Spleen (tissue), 7 donors: Measurements from ENCODE around the gene FBXL2.

ENCODE experiments used
- CTCF ChIP-seq, 11 experiments: fragments of 200-600 bp in 7 of 11; fragments of 450-650 bp in 4 of 11; sonication (generic) in 4 of 11; IDR thresholded peaks in 8 of 11; conservative IDR thresholded peaks in 3 of 11; 1 replicate in 7 of 11; 2 replicates in 4 of 11; pipeline versions ENCODE4 v1.4.0 to v1.8.0; 2016 to 2021; ENCODE audit warnings: antibody characterized with exemption in 11 of 11, inconsistent platforms in 4 of 11, mild to moderate bottlenecking in 1 of 11
- POLR2A ChIP-seq, 3 donors: fragments of 450-650 bp; IDR thresholded peaks; one replicate each; pipeline ENCODE4 v1.5.1; 2017; ENCODE audit warnings: antibody characterized with exemption in 3 of 3, mild to moderate bottlenecking in 1 of 3
- POLR2AphosphoS5 ChIP-seq, 3 donors: sonication (generic); formaldehyde crosslinking; IDR thresholded peaks; one replicate each; pipeline ENCODE4 v1.5.1; 2017; ENCODE audit warnings: antibody characterized with exemption in 3 of 3
- donor health status: DM: no; HTN: no; CAD: no; lungs with moderate emphysema.
- donor health status: DM: no; HTN: no; CAD: no.
- donor health status: DM: no; HTN: no; CAD: no.

- TF ChIP-seq CTCF (IDR thresholded peaks at IDR 0.05 in 8 of 11, conservative IDR thresholded peaks at IDR 0.05 in 3 of 11) = no peak
- no peak for TF ChIP-seq POLR2A (IDR thresholded peaks at IDR 0.05)
- TF ChIP-seq POLR2AphosphoS5 (IDR thresholded peaks at IDR 0.05) = no peak
These were observed 57.1 kb downstream of the FBXL2 start for GRCh38 chr3:33334364-33334763.
